NCI-H1417 treated with DMSO at 0.1 percent for 48 hours (cell line): ENCODE results near the gene OTUD5.

ENCODE experiments used
- DNase-seq: peaks from one replicate; lab custom pipeline; 2025; lab: John Stamatoyannopoulos, UW

OTUD5 gene

GRCh38 chrX:48911412-48912182 lies 45.8 kb downstream of the OTUD5 start, which contains the start of gene SLC35A2:
TSS of gene SLC35A2 (minus strand) at chrX:48911646. CDS start at chrX:48911636, 10 bp downstream.
- DNase-seq: peak; percentile 46

- no peak for DNase-seq
Measured at GRCh38 chrX:48910926-48911411, 46.4 kb downstream of the OTUD5 start.

- no peak for DNase-seq
Measured at GRCh38 chrX:48909703-48910294, 47.6 kb downstream of the OTUD5 start.

GRCh38 chrX:48908600-48908999 lies 48.8 kb downstream of the OTUD5 start:
- no peak for DNase-seq

GRCh38 chrX:48905090-48905790 lies 52.2 kb downstream of the OTUD5 start:
- no peak for DNase-seq

GRCh38 chrX:48904626-48905025 lies 52.8 kb downstream of the OTUD5 start:
- DNase-seq: no peak

- no peak for DNase-seq
Measured at GRCh38 chrX:48904180-48904579, 53.2 kb downstream of the OTUD5 start.

GRCh38 chrX:48903290-48903689 lies 54.1 kb downstream of the OTUD5 start:
- no peak for DNase-seq

- DNase-seq: no peak
Measured at GRCh38 chrX:48902776-48903175, 54.6 kb downstream of the OTUD5 start.

GRCh38 chrX:48902135-48902534 lies 55.3 kb downstream of the OTUD5 start:
- no peak for DNase-seq

GRCh38 chrX:48901069-48901468 lies 56.3 kb downstream of the OTUD5 start:
- no peak for DNase-seq

GRCh38 chrX:48899078-48899410 lies 58.4 kb downstream of the OTUD5 start:
- DNase-seq: no peak

GRCh38 chrX:48897625-48898306 lies 59.6 kb downstream of the OTUD5 start, which contains the start of the genes PQBP1 and TIMM17B:
TSS of gene PQBP1 (plus strand) at chrX:48897930. CDS start at chrX:48898510, 580 bp downstream.
TSS of gene TIMM17B (minus strand) at chrX:48897768. CDS start at chrX:48897749, 19 bp downstream.
- DNase-seq: peak; percentile 78

GRCh38 chrX:48897157-48897624 lies 60.2 kb downstream of the OTUD5 start:
- DNase-seq: peak; percentile 27

- DNase-seq: no peak
Measured at GRCh38 chrX:48896611-48897011, 60.8 kb downstream of the OTUD5 start.

- DNase-seq: no peak
Measured at GRCh38 chrX:48894891-48895290, 62.5 kb downstream of the OTUD5 start.

- no peak for DNase-seq
Measured at GRCh38 chrX:48893556-48894348, 63.7 kb downstream of the OTUD5 start.

GRCh38 chrX:48892896-48893295 lies 64.5 kb downstream of the OTUD5 start:
- DNase-seq: no peak

GRCh38 chrX:48891402-48892288 lies 65.8 kb downstream of the OTUD5 start:
- peak; percentile 39 for DNase-seq

- DNase-seq: no peak
Measured at GRCh38 chrX:48890934-48891401, 66.4 kb downstream of the OTUD5 start.
